Measurements from ENCODE around the gene GSTA2.

DNA sequence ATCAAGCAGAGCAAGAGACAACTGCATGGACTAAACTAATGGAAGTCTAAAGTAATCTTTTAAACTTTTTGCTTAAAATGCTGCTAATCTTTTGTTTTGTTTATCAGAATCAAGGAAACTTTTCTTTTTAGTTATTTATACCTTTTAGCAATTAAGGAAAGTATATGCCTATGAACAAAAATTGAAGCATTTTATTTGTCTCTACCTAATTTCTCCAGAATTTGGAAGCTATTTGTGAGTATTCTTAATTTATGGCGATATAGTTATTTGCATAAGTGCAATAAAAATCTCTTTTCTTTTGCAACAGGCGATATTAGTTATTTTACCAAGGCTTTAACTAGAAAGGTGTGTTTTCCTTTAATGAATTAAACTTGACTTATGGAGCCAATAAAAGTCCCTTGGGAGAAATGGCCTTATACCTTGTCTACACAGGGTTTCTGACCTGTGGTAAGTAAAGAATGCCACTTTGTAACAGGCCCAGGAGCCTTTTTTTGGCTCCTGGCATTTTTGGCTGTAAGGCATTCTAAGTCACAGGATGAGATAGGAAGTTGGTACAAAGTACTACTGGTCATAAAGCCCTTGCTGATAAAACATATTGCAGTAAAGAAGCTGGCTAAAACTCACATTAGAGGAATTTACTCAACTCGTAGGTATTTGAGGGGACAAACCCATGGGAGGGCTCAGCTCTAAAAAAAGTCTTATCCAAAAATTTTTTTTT is 55.2 kb downstream of the GSTA2 start:
- TF ChIP-seq POLR2AphosphoS5 (IDR thresholded peaks at IDR 0.05) (no peak), CTCF (IDR thresholded peaks at IDR 0.05) (no peak), POLR2A (IDR thresholded peaks at IDR 0.05) (no peak)
